Measurements from ENCODE around the gene PACS2. TPM values are rescaled to one million over a fixed set of nuclear protein-coding genes. Genes with fewer than 3 reads are reported as not detected.

Gene PACS2
- total and polyA plus RNA-seq, 2 of the 8 experiments (the other 6 are each of a cell fraction or from before 2014, with no cell fraction given): 38.0 to 62.8 TPM

GRCh38 chr14:105432657-105433056 is 118.1 kb downstream of the PACS2 start (continued):
- TF ChIP-seq CHD7 (IDR thresholded peaks at IDR 0.05; ENCODE audit: insufficient replicate concordance, low read length): no peak
- no peak for TF ChIP-seq ASH2L (IDR thresholded peaks at IDR 0.05; ENCODE audit: low read length)
- no peak for TF ChIP-seq MAFK (IDR thresholded peaks at IDR 0.05; ENCODE audit: low read depth, low read length)
- TF ChIP-seq TEAD4 (IDR thresholded peaks at IDR 0.05; ENCODE audit: low read depth, low read length): no peak

Data from H1 (cell line).